ENCODE data around the gene SF3A1. TPM values are rescaled to one million over a fixed set of nuclear protein-coding genes. Genes with fewer than 3 reads are reported as not detected.

The SF3A1 gene
- total RNA-seq, 4 donors from 2014 or later = 29.1 to 94.2 (median 63.3) TPM

DNA sequence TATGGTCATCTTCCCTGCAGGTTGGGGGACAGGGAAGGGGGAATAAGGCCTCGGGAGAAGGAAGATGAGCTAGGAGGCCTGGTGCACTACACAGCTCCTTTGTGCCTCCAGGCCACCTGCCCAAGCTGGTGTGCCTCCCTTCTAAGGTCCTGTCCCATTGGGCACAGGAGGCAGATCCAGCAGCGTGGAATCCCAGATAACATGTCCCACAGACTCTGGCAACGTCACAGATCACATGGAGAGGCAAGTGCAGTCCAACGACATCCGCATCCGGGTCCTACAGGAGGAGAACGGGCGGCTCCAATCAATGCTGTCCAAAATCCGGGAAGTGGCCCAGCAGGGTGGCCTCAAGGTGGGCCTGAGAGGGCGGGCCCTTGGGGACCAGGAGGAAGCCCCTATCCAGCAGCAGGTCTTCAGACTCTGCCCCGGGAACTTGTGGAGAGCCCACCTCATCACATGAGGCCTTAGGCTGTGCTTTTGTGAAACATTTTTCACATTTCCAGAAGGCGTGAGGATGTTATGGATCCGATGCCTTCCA lies 18.7 kb upstream of the SF3A1 start:
- Histone ChIP-seq H3K4me1 (no peaks in the 10 kb centered on the region), H3K27me3 (no peaks in the 10 kb centered on the region), H3K36me3 (peaks cover 0 to 28% (median 0%) of the 10 kb centered on the region in 3 donors), H3K4me3 (no peak overlapping the region), H3K27ac (no peak overlapping the region), H3K9me3 (no peaks in the 10 kb centered on the region)
- TF ChIP-seq CTCF (IDR thresholded peaks at IDR 0.05) (no peak), POLR2A (IDR thresholded peaks at IDR 0.05) (no peak)
- 91 to 94% methylated on average over 3 to 5 of the region's 13 CpGs for WGBS, 2 donors
- intact Hi-C loops (cut with DNase I) = no loop called here
- DNase-seq = no peak

GRCh38 chr22:30373331-30374325 lies 16.9 kb upstream of the SF3A1 start:
- WGBS, 2 donors = 60 to 86% methylated on average over 2 to 12 of the region's 33 CpGs
- no peak for TF ChIP-seq CTCF (IDR thresholded peaks at IDR 0.05)
- TF ChIP-seq POLR2A (IDR thresholded peaks at IDR 0.05) = no peak
- Histone ChIP-seq H3K36me3 (peaks cover 0 to 14% (median 0%) of the 10 kb centered on the region in 3 donors), H3K9me3 (no peaks in the 10 kb centered on the region), H3K27ac (no peak overlapping the region), H3K27me3 (no peaks in the 10 kb centered on the region), H3K4me3 (no peak overlapping the region), H3K4me1 (no peaks in the 10 kb centered on the region)
- DNase-seq = no peak
- intact Hi-C loops (cut with DNase I) = no loop called here

- 43 to 78% methylated on average over 2 to 5 of the region's 8 CpGs for WGBS, 2 donors
- H3K9me3 ChIP-seq = no peaks in the 10 kb centered on the region
- H3K27ac ChIP-seq = no peak overlapping the region
- intact Hi-C loops (cut with DNase I) = no loop called here
- no peaks in the 10 kb centered on the region for H3K4me1 ChIP-seq
- no peak overlapping the region for H3K4me3 ChIP-seq
- no peak for DNase-seq
- TF ChIP-seq POLR2A (IDR thresholded peaks at IDR 0.05) (no peak), CTCF (IDR thresholded peaks at IDR 0.05) (no peak)
- H3K27me3 ChIP-seq = no peaks in the 10 kb centered on the region
- H3K36me3 ChIP-seq = peaks cover 0 to 13% (median 0%) of the 10 kb centered on the region in 3 donors
These were observed 16.2 kb upstream of the SF3A1 start for GRCh38 chr22:30372915-30373314.

GRCh38 chr22:30371981-30372380 lies 15.3 kb upstream of the SF3A1 start:
- Histone ChIP-seq H3K4me3 (no peak overlapping the region), H3K9me3 (no peaks in the 10 kb centered on the region), H3K36me3 (peaks cover 0 to 4% (median 0%) of the 10 kb centered on the region in 3 donors), H3K27me3 (no peaks in the 10 kb centered on the region), H3K27ac (no peak overlapping the region), H3K4me1 (no peaks in the 10 kb centered on the region)
- no peak for DNase-seq
- TF ChIP-seq POLR2A (IDR thresholded peaks at IDR 0.05) = no peak
- TF ChIP-seq CTCF (IDR thresholded peaks at IDR 0.05) = no peak
- 62 to 73% methylated on average over 4 to 8 of the region's 13 CpGs for WGBS, 2 donors
- intact Hi-C loops (cut with DNase I) = no loop called here

DNA sequence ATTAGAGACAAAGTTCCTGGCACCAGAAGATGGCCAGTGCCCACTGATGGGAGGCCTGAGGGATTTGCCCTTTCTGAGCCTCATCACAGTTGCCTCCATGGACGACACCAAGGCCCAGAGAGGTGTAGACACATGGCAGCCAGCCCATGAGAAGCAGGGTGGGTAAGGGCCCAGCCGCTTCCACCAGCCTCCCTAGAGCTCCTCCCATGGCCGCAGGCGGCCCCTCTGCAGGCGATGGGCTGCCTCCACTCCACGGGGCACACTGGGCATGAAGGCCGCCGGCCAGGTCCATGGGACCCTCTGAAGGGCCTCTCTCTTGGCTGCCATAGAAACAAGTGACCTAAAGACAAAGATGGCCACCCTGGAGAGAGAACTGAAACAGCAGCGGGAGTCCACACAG lies 14.6 kb upstream of the SF3A1 start:
- intact Hi-C loops (cut with DNase I) = no loop called here
- 100% methylated on average over 1 of the region's 9 CpGs; no CpG with 5 or more reads in 1 of the 2 donors for WGBS, 2 donors
- TF ChIP-seq CTCF (IDR thresholded peaks at IDR 0.05) (no peak), POLR2A (IDR thresholded peaks at IDR 0.05) (no peak)
- Histone ChIP-seq H3K27me3 (no peaks in the 10 kb centered on the region), H3K27ac (no peak overlapping the region), H3K4me1 (no peaks in the 10 kb centered on the region), H3K9me3 (no peaks in the 10 kb centered on the region), H3K4me3 (no peak overlapping the region), H3K36me3 (peaks cover 0 to 2% (median 0%) of the 10 kb centered on the region in 3 donors)
- no peak for DNase-seq

Data from esophagus squamous epithelium (tissue), 5 donors.